Measurements from ENCODE around the gene NACC2. TPM values are rescaled to one million over a fixed set of nuclear protein-coding genes. Genes with fewer than 3 reads are reported as not detected.

Gene NACC2
- total RNA-seq, 2 donors from 2014 or later = 24.5 to 55.2 TPM

DNA sequence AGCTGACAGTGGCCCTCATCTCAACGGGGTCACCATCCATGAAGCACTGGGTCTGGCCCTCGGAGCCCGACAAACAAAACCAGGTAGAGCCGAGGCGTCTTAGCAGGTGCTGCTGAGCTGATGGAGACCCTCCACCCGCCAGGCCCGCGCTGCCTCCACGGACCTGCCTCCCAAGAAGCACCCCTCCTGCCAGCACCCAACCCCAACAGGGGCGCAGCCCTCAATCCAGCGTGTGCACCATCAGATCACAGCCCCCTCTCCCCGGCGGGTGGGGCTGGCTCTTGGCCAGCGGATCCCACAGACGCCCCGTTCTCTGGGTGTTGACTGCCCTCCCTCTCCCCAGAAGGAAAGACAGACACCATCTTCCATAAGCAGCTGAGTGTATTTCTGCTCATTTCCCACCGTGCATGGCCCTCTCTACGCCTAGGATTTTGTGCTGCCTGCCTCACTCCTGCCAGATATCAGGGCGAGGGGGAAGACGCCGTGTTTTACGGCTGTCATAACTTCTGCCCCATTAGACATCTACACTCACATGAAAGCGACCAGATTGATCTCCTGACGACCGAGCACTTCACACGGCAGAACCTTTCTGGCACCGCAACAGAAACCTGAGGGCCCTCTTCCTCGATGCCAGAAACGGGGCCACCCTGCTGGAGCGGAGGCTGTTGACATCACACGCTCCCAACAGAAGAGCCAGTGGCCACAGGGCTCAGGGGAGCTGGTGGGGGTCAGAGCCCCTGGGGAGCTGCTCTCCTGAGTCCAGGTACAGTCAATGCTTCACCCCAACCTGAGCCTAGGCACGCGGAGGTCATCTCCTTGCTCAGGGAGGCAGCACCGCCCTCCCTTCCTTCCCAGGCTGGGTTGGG is 12.4 kb downstream of the NACC2 start:
- intact Hi-C loops (cut with DNase I) = no loop called here
- H3K9me3 ChIP-seq = no peaks in the 10 kb centered on the region
- 71% methylated on average over 33 of the region's 34 CpGs for WGBS
- TF ChIP-seq, protein P1, sequence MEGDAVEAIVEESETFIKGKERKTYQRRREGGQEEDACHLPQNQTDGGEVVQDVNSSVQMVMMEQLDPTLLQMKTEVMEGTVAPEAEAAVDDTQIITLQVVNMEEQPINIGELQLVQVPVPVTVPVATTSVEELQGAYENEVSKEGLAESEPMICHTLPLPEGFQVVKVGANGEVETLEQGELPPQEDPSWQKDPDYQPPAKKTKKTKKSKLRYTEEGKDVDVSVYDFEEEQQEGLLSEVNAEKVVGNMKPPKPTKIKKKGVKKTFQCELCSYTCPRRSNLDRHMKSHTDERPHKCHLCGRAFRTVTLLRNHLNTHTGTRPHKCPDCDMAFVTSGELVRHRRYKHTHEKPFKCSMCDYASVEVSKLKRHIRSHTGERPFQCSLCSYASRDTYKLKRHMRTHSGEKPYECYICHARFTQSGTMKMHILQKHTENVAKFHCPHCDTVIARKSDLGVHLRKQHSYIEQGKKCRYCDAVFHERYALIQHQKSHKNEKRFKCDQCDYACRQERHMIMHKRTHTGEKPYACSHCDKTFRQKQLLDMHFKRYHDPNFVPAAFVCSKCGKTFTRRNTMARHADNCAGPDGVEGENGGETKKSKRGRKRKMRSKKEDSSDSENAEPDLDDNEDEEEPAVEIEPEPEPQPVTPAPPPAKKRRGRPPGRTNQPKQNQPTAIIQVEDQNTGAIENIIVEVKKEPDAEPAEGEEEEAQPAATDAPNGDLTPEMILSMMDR (IDR thresholded peaks at IDR 0.05) = no peak
- no peak for TF ChIP-seq POLR2A (IDR thresholded peaks at IDR 0.05)
- no peak for TF ChIP-seq POLR2AphosphoS5 (IDR thresholded peaks at IDR 0.05)
- H3K27me3 ChIP-seq (replicated peaks; ENCODE audit: insufficient read depth) = no peaks in the 10 kb centered on the region
- DNase-seq (ENCODE audit: low spot score) = no peak
- peaks cover 11% of the 10 kb centered on the region for H3K4me1 ChIP-seq (replicated peaks)
- H3K36me3 ChIP-seq = no peaks in the 10 kb centered on the region
- no peak overlapping the region for H3K27ac ChIP-seq
- H3K4me3 ChIP-seq = no peak overlapping the region

DNA sequence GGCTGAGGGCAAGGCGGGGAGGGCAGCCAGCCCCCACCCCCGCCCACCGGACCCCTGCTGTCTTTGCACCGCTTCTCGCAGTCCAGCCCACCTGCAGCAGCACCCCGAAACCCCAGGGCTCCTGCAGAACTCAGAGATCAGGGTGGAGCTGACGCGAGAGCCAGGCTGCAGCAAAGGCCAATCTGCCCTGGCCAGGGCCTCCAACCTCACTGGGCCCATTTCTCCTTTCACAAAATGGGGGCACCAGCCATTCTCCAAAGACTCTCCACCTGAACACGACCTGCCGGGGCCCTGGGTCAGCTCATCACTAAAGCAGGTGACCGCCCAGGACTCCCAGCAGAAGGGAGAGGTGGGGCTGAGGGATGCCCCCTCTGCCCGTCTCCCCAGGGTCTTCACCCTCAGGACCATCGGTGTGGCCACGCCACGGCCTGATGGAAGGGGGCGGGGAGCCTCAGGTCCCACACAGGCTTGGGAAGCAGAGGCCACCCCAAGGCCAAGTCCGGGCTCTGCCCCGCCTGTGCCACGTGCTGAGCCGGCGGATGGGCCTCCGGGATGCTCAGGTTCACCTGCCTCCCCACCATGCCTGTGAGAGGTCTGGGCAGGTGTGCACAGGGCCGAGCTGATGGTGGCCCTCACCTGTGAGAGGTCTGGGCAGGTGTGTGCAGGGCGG is 13.1 kb downstream of the NACC2 start:
- Histone ChIP-seq H3K27ac (peak overlapping the region in 1 of 2 donors; percentile 11), H3K36me3 (no peaks in the 10 kb centered on the region), H3K9me3 (no peaks in the 10 kb centered on the region), H3K4me1 (replicated peaks) (peaks cover 11% of the 10 kb centered on the region), H3K4me3 (no peak overlapping the region), H3K27me3 (replicated peaks; ENCODE audit: insufficient read depth) (no peaks in the 10 kb centered on the region)
- no peak for DNase-seq (ENCODE audit: low spot score)
- WGBS = 71% methylated on average over 21 of the region's 24 CpGs
- intact Hi-C loops (cut with DNase I) = no loop called here
- TF ChIP-seq POLR2AphosphoS5 (IDR thresholded peaks at IDR 0.05) (no peak), POLR2A (IDR thresholded peaks at IDR 0.05) (no peak)
- TF ChIP-seq, protein P1 (IDR thresholded peaks at IDR 0.05) = no peak

DNA sequence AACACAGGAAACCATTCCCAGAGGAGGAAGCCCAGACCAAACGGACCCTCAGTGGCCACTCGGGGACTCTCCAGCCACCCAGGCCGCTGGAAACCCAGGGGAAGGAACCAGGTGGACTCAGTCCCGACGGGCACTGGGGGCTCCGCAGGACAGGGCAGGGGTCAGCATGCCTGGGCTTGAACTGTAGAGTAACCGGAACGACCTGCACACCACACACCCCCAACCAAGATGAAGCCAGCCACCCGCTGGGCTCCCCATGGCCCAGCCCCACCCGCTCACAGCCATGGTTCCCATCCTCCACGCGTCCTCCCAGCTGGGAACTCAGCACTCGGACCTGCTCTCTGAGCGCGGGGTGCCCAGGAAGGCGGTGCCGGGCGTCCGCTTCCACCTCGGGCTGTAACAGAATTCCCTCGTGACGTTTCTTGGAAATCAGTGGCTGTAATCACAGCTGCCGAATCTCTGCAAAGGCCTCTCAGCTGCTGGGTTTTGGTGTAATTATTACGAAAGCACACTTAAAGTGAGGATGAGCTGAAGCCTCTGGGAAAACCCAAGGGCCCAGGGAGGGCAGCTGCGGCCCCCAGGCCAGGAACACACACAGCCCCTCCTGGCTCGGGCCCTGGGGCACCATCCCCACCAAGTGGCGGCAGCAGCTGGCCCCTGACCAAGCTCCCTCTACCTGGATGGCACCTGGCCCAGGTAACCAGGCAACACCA is 13.8 kb downstream of the NACC2 start:
- H3K4me1 ChIP-seq (replicated peaks) = peaks cover 11% of the 10 kb centered on the region
- H3K36me3 ChIP-seq = no peaks in the 10 kb centered on the region
- 36% methylated on average over 20 of the region's 27 CpGs for WGBS
- no peak overlapping the region for H3K4me3 ChIP-seq
- DNase-seq (ENCODE audit: low spot score) = no peak
- TF ChIP-seq, protein P1 (IDR thresholded peaks at IDR 0.05) = no peak
- TF ChIP-seq POLR2A (IDR thresholded peaks at IDR 0.05) (no peak), POLR2AphosphoS5 (IDR thresholded peaks at IDR 0.05) (peak; percentile 18)
- H3K27me3 ChIP-seq (replicated peaks; ENCODE audit: insufficient read depth) = no peaks in the 10 kb centered on the region
- H3K27ac ChIP-seq = peak overlapping the region in 1 of 2 donors; percentile 11
- intact Hi-C loops (cut with DNase I) = no loop called here
- no peaks in the 10 kb centered on the region for H3K9me3 ChIP-seq

DNA sequence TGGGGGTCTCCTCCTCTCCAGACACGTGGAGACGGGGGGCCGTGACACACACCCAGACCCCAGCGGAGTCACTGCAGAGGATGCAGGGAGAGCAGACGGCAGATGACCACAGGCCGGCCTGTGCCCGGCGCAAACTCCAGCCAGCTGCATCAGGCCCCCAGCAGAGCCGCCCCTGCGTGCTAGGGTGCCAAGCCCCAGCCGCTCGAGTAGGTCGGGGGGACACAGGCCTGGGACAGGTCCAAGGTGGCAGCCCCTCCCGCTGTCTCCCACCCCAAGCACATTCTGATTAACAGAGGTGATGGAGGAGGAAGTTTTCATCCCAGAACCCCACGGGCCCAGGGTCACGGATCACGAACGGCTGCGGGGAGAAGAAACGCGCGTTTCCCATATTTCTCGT is 14.4 kb downstream of the NACC2 start:
- intact Hi-C loops (cut with DNase I) = no loop called here
- Histone ChIP-seq H3K36me3 (no peaks in the 10 kb centered on the region), H3K27me3 (replicated peaks; ENCODE audit: insufficient read depth) (no peaks in the 10 kb centered on the region), H3K4me1 (replicated peaks) (peaks cover 11% of the 10 kb centered on the region), H3K4me3 (no peak overlapping the region), H3K9me3 (no peaks in the 10 kb centered on the region), H3K27ac (peak overlapping the region in 1 of 2 donors; percentile 11)
- no peak for DNase-seq (ENCODE audit: low spot score)
- TF ChIP-seq POLR2AphosphoS5 (IDR thresholded peaks at IDR 0.05) (no peak), POLR2A (IDR thresholded peaks at IDR 0.05) (no peak)
- TF ChIP-seq, protein P1 (IDR thresholded peaks at IDR 0.05) = no peak
- 88% methylated on average over 23 of the region's 23 CpGs for WGBS

Data from prostate gland (tissue), 2 donors.